SK-N-MC (cell line): Measurements from ENCODE around the gene KIAA1671.

Experiments
- EZH2 ChIP-seq: fragments of 200-600 bp; sonication (generic); IDR thresholded peaks from one replicate; pipeline ENCODE4 v1.6.1; 2017; ENCODE audit warnings: antibody characterized with exemption
- FOXP2 ChIP-seq: optimal IDR thresholded peaks from 2 replicates; pipeline ENCODE3; 2011; ENCODE audit warnings: mild to moderate bottlenecking, moderate library complexity; ENCODE audit not compliant: insufficient read depth; ENCODE audit errors: extremely low read length, control extremely low read depth
- POLR2AphosphoS5 ChIP-seq: IDR thresholded peaks from 2 replicates; pipeline ENCODE4 v1.6.1; 2012; ENCODE audit warnings: mild to moderate bottlenecking, low read depth, low read length, borderline replicate concordance

DNA sequence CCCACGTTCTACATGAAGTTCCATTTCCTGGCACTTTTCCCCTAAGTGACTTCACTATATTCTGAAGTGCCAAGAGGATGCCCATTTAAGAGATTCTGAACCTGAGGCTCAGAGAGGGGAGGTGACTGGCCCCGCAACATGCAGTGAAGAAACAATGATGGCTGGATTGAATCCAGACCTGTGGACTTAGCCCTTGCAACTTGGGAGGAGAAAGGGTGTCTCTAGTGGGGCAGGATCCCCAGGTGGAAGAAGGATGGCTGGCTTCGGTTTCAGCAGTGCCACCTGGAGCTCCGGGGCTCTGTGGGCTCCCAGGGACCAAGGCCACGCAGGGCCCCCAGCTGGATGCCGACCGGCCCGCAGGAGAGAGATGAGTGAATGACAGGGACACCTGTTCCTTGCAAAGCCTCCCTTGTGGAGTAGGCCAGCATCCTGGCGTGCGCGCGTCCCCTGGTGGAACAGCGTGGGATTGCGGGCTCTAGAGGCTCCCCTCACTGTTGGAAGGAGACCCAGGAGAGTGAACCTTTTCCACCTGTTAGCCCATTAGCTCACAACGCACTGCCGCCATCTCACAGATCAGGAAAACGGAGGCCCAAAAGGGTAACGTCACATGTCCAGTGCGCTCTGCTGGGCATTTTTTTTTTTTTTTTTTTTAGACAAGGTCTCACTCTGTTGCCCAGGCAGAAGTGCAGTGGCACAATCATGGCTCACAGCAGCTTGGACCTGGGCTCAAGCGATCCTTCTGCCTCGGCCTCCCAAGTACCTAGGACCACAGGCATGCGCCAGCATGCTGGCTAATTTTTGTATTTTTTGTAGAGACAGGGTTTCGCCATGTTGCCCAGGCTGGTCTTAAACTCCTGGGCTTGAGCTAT lies 104.7 kb downstream of the KIAA1671 start:
- TF ChIP-seq POLR2AphosphoS5 (no peak), EZH2 (no peak), FOXP2 (no peak)
